ENCODE results near the gene BRF1. TPM values are rescaled to one million over a fixed set of nuclear protein-coding genes. Genes with fewer than 3 reads are reported as not detected.
A peak's percentile ranks its signal among the peaks of the same experiment; 100 is the strongest.

The BRF1 gene
- total and polyA plus RNA-seq, 2 experiments from 2014 or later: 23.6 to 35.9 TPM

DNA sequence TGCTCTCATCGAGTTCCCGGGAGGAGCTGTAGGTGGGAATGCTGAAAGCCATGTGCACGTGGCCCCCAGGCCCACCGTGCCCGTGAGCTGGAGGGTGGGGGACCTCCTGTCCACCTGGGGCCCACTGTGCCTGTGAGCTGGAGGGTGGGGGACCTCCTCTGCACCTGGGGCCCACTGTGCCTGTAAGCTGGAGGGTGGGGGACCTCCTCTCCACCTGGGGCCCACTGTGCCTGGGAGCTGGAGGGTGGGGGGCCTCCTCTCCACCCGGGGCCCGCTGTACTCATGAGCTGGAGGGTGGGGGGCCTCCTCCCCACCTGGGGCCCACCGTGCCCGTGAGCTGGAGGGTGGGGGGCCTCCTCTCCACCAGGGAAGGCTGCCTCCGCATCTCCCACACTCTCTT is 105.8 kb downstream of the BRF1 start:
- H3K27ac ChIP-seq: no peak overlapping the region
- no peaks in the 10 kb centered on the region for H3K79me2 ChIP-seq
- no peaks in the 10 kb centered on the region for H3K9me3 ChIP-seq (ENCODE audit: low read depth)
- H3K4me2 ChIP-seq: no peak overlapping the region
- DNase-seq (ENCODE audit: low spot score): no peak
- 79% methylated on average over 6 of the region's 10 CpGs for WGBS (ENCODE audit: low lambda C conversion rate, missing lambda C conversion rate)
- TF ChIP-seq EZH2phosphoT487 (IDR thresholded peaks at IDR 0.05; ENCODE audit: low read depth, severe bottlenecking, unreplicated experiment): no peak
- no peak for TF ChIP-seq CTCF (IDR thresholded peaks at IDR 0.05; ENCODE audit: poor library complexity)
- no peak for TF ChIP-seq EZH2 (IDR thresholded peaks at IDR 0.05; ENCODE audit: borderline replicate concordance)
- no peak overlapping the region for H2AFZ ChIP-seq
- peaks cover 35% of the 10 kb centered on the region for H3K4me1 ChIP-seq (ENCODE audit: insufficient read depth)
- H3K36me3 ChIP-seq (replicated peaks; ENCODE audit: insufficient read depth, low read depth): no peaks in the 10 kb centered on the region
- H3K9me2 ChIP-seq (replicated peaks; ENCODE audit: insufficient read depth): no peaks in the 10 kb centered on the region
- H3K27me3 ChIP-seq: peaks cover 37% of the 10 kb centered on the region
- no peaks in the 10 kb centered on the region for H4K20me1 ChIP-seq (ENCODE audit: insufficient read depth, poor library complexity, severe bottlenecking)
- H3K4me3 ChIP-seq: no peak overlapping the region

- DNase-seq (ENCODE audit: low spot score): peak; percentile 45
- Histone ChIP-seq H3K4me3 (no peak overlapping the region), H4K20me1 (ENCODE audit: insufficient read depth, poor library complexity, severe bottlenecking) (no peaks in the 10 kb centered on the region), H3K79me2 (no peaks in the 10 kb centered on the region), H3K9me2 (replicated peaks; ENCODE audit: insufficient read depth) (no peaks in the 10 kb centered on the region), H3K36me3 (replicated peaks; ENCODE audit: insufficient read depth, low read depth) (no peaks in the 10 kb centered on the region), H3K27ac (no peak overlapping the region), H3K9me3 (ENCODE audit: low read depth) (no peaks in the 10 kb centered on the region), H3K4me2 (no peak overlapping the region), H3K4me1 (ENCODE audit: insufficient read depth) (peaks cover 35% of the 10 kb centered on the region), H3K27me3 (peaks cover 37% of the 10 kb centered on the region), H2AFZ (no peak overlapping the region)
- 60% methylated on average over 17 of the region's 17 CpGs for WGBS (ENCODE audit: low lambda C conversion rate, missing lambda C conversion rate)
- TF ChIP-seq CTCF (IDR thresholded peaks at IDR 0.05; ENCODE audit: poor library complexity) (no peak), EZH2phosphoT487 (IDR thresholded peaks at IDR 0.05; ENCODE audit: low read depth, severe bottlenecking, unreplicated experiment) (no peak), EZH2 (IDR thresholded peaks at IDR 0.05; ENCODE audit: borderline replicate concordance) (no peak)
Measured at GRCh38 chr14:105193916-105194782, 106.7 kb downstream of the BRF1 start.

DNA sequence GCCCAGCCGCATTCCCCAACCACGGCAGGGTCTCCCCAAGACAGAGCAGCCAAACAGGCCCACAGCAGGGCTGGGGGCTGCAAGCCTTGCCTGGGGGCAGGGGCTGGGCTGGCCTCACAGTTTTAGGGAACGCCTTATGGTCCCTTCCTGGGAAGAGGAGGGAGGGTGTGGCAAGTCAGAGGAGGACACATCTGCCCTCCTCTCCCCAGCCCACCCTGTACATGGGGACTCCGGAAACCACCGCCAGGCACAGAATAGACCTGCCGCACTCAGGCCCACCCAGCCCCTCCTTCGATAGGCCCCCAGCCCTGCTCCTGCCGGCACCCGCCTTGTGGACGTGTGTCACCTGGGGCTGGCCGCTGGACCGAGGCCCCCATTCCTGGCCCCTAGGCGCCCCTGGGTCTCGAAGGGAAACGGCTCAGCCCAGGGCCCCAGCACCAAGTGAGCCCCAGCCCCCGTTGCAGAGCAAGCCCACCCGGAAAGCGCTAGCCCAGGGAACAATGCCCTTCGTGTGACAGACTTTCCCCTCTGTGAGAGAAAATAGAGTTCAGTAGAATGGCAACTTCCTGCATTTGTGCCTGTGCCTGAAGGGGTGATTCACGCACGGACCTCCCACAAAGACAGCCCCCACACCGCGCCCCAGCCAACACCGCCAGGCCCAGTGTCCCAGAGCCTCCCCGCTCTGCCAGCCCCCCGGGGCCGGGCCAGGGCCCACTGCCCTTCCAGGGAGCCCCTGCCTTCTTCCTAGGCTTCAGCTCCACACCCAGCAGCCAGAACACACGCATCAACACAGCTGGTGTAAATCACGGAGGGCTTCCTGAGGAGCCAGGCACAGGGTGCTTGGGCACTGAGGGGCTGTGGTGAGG is 107.7 kb downstream of the BRF1 start:
- 61% methylated on average over 20 of the region's 29 CpGs for WGBS (ENCODE audit: low lambda C conversion rate, missing lambda C conversion rate)
- no peak overlapping the region for H3K27ac ChIP-seq
- no peak overlapping the region for H2AFZ ChIP-seq
- no peak overlapping the region for H3K4me3 ChIP-seq
- H3K36me3 ChIP-seq (replicated peaks; ENCODE audit: insufficient read depth, low read depth): no peaks in the 10 kb centered on the region
- H4K20me1 ChIP-seq (ENCODE audit: insufficient read depth, poor library complexity, severe bottlenecking): no peaks in the 10 kb centered on the region
- H3K9me2 ChIP-seq (replicated peaks; ENCODE audit: insufficient read depth): no peaks in the 10 kb centered on the region
- no peak overlapping the region for H3K4me2 ChIP-seq
- TF ChIP-seq EZH2phosphoT487 (IDR thresholded peaks at IDR 0.05; ENCODE audit: low read depth, severe bottlenecking, unreplicated experiment) (no peak), EZH2 (IDR thresholded peaks at IDR 0.05; ENCODE audit: borderline replicate concordance) (no peak), CTCF (IDR thresholded peaks at IDR 0.05; ENCODE audit: poor library complexity) (no peak)
- no peak for DNase-seq (ENCODE audit: low spot score)
- H3K9me3 ChIP-seq (ENCODE audit: low read depth): no peaks in the 10 kb centered on the region
- peaks cover 34% of the 10 kb centered on the region for H3K27me3 ChIP-seq
- H3K4me1 ChIP-seq (ENCODE audit: insufficient read depth): peaks cover 35% of the 10 kb centered on the region
- H3K79me2 ChIP-seq: no peaks in the 10 kb centered on the region

All from hepatocyte (in vitro differentiated cells).